Liver (tissue), 3 donors: ENCODE measurements around the gene DSCAML1.

Source experiments
- EGR1 ChIP-seq, 2 donors: IDR thresholded peaks; 2 replicates each; pipeline ENCODE4 v1.6.1; 2016 to 2018; ENCODE audit warnings: antibody characterized with exemption in 2 of 2, low read depth in 2 of 2
- FOXA1 ChIP-seq: IDR thresholded peaks from 2 replicates; pipeline ENCODE4 v1.6.1; 2016; ENCODE audit warnings: antibody characterized with exemption
- FOXA2 ChIP-seq: IDR thresholded peaks from 2 replicates; pipeline ENCODE4 v1.6.1; 2016; ENCODE audit warnings: antibody characterized with exemption
- JUND ChIP-seq, 2 donors: IDR thresholded peaks; 2 replicates each; pipeline ENCODE4 v1.6.1; 2016; ENCODE audit warnings: antibody characterized with exemption in 2 of 2
- RAD21 ChIP-seq, 2 donors: IDR thresholded peaks; 2 replicates each; pipeline ENCODE4 v1.6.1; 2016; ENCODE audit warnings: antibody characterized with exemption in 2 of 2, mild to moderate bottlenecking in 2 of 2
- RXRA ChIP-seq, 2 donors: IDR thresholded peaks; 2 replicates each; pipeline ENCODE4 v1.6.1; 2017 to 2018; ENCODE audit warnings: antibody characterized with exemption in 2 of 2, mild to moderate bottlenecking in 1 of 2
- TF ChIP-seq, protein P1 (sequence below): fragments of 150-350 bp; IDR thresholded peaks from 2 replicates; pipeline ENCODE4 v1.5.1; 2017; ENCODE audit warnings: improper control_type of control experiment, low read depth, low read length; ENCODE audit not compliant: missing input control
- TF ChIP-seq, protein P2 (sequence below): IDR thresholded peaks from 2 replicates; pipeline ENCODE4 v1.6.1; 2016; ENCODE audit warnings: antibody characterized with exemption, mild to moderate bottlenecking
- TF ChIP-seq, protein P3 (sequence below): IDR thresholded peaks from 2 replicates; pipeline ENCODE4 v1.6.1; 2016; ENCODE audit warnings: antibody characterized with exemption
- donor health status: healthy.
- donor health status: healthy.

DNA sequence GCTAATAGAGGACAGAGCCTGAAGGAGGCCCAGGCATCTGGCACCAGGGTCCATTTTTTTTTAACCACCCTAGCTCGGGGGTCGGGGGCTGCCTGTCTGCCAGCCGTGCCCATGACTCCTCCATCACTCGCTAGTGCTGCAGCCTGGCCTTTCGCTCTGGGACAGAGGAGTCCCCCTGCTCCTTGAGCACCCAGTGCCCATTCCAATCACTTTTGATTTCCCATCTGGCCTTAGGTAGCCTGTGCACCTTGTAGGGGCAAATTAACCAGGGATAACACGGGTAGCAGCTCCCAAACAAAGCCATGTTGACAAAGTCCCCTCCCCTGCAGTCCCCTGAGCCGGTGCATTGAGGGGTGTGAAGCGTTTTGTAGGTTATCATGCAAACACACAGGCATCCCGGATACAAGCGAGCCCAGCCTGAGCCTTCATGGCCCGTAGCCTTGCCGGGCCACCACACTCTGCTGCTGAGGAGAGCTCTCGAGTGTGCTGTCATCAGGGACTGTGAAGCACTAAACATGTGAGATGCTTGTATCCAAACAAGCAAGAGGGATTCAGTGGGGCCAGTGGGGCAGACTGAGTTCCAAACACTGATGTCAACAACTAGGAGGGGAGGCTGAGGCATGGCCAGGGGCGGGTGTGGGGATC lies 208.7 kb downstream of the DSCAML1 start:
- no peak for TF ChIP-seq FOXA2
- TF ChIP-seq, protein P1, sequence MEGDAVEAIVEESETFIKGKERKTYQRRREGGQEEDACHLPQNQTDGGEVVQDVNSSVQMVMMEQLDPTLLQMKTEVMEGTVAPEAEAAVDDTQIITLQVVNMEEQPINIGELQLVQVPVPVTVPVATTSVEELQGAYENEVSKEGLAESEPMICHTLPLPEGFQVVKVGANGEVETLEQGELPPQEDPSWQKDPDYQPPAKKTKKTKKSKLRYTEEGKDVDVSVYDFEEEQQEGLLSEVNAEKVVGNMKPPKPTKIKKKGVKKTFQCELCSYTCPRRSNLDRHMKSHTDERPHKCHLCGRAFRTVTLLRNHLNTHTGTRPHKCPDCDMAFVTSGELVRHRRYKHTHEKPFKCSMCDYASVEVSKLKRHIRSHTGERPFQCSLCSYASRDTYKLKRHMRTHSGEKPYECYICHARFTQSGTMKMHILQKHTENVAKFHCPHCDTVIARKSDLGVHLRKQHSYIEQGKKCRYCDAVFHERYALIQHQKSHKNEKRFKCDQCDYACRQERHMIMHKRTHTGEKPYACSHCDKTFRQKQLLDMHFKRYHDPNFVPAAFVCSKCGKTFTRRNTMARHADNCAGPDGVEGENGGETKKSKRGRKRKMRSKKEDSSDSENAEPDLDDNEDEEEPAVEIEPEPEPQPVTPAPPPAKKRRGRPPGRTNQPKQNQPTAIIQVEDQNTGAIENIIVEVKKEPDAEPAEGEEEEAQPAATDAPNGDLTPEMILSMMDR, result no peak
- TF ChIP-seq, protein P2, sequence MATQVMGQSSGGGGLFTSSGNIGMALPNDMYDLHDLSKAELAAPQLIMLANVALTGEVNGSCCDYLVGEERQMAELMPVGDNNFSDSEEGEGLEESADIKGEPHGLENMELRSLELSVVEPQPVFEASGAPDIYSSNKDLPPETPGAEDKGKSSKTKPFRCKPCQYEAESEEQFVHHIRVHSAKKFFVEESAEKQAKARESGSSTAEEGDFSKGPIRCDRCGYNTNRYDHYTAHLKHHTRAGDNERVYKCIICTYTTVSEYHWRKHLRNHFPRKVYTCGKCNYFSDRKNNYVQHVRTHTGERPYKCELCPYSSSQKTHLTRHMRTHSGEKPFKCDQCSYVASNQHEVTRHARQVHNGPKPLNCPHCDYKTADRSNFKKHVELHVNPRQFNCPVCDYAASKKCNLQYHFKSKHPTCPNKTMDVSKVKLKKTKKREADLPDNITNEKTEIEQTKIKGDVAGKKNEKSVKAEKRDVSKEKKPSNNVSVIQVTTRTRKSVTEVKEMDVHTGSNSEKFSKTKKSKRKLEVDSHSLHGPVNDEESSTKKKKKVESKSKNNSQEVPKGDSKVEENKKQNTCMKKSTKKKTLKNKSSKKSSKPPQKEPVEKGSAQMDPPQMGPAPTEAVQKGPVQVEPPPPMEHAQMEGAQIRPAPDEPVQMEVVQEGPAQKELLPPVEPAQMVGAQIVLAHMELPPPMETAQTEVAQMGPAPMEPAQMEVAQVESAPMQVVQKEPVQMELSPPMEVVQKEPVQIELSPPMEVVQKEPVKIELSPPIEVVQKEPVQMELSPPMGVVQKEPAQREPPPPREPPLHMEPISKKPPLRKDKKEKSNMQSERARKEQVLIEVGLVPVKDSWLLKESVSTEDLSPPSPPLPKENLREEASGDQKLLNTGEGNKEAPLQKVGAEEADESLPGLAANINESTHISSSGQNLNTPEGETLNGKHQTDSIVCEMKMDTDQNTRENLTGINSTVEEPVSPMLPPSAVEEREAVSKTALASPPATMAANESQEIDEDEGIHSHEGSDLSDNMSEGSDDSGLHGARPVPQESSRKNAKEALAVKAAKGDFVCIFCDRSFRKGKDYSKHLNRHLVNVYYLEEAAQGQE, result no peak
- no peak for TF ChIP-seq JUND (IDR thresholded peaks at IDR 0.05)
- no peak for TF ChIP-seq RAD21 (IDR thresholded peaks at IDR 0.05)
- TF ChIP-seq, protein P3, sequence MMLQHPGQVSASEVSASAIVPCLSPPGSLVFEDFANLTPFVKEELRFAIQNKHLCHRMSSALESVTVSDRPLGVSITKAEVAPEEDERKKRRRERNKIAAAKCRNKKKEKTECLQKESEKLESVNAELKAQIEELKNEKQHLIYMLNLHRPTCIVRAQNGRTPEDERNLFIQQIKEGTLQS, result no peak
- TF ChIP-seq FOXA1, result no peak
- no peak for TF ChIP-seq EGR1 (IDR thresholded peaks at IDR 0.05; ENCODE audit: low read depth in 2 of 2)
- no peak for TF ChIP-seq RXRA (IDR thresholded peaks at IDR 0.05)
